Measurements from ENCODE around the gene P2RY12. TPM values are rescaled to one million over a fixed set of nuclear protein-coding genes. Genes with fewer than 3 reads are reported as not detected.

P2RY12 gene
- total and polyA plus RNA-seq, 12 donors, result 0.33 to 3.1 (median 0.76) TPM; not detected in 1

GRCh38 chr3:151309566-151309965, 75.0 kb downstream of the P2RY12 start:
- Histone ChIP-seq H3K4me1 (peaks cover 0 to 7% (median 0%) of the 10 kb centered on the region in 9 donors), H3K27me3 (no peaks in the 10 kb centered on the region), H3K27ac (no peak overlapping the region), H3K4me3 (no peak overlapping the region), H3K36me3 (no peaks in the 10 kb centered on the region), H3K9me3 (no peaks in the 10 kb centered on the region)
- WGBS, 2 donors, result 97 to 98% methylated on average over 2 of the region's 2 CpGs
- TF ChIP-seq CTCF (IDR thresholded peaks at IDR 0.05), result no peak
- intact Hi-C loops (cut with DNase I), result no loop called here
- ATAC-seq (no peak), DNase-seq (no peak)

GRCh38 chr3:151307583-151308488, 76.7 kb downstream of the P2RY12 start:
- Histone ChIP-seq H3K9me3 (no peaks in the 10 kb centered on the region), H3K4me3 (no peak overlapping the region), H3K36me3 (no peaks in the 10 kb centered on the region), H3K27ac (no peak overlapping the region), H3K4me1 (peaks cover 0 to 7% (median 0%) of the 10 kb centered on the region in 9 donors), H3K27me3 (no peaks in the 10 kb centered on the region)
- 90 to 94% methylated on average over 1 of the region's 1 CpG for WGBS, 2 donors
- no peak for TF ChIP-seq CTCF (IDR thresholded peaks at IDR 0.05)
- no peak for ATAC-seq
- no peak for DNase-seq
- intact Hi-C loops (cut with DNase I), result no loop called here

GRCh38 chr3:151307131-151307530, 77.4 kb downstream of the P2RY12 start:
- peaks cover 0 to 7% (median 0%) of the 10 kb centered on the region in 9 donors for H3K4me1 ChIP-seq
- no peak overlapping the region for H3K27ac ChIP-seq
- ATAC-seq (no peak), DNase-seq (no peak)
- H3K36me3 ChIP-seq, result no peaks in the 10 kb centered on the region
- no peaks in the 10 kb centered on the region for H3K27me3 ChIP-seq
- intact Hi-C loops (cut with DNase I), result no loop called here
- TF ChIP-seq CTCF (IDR thresholded peaks at IDR 0.05), result no peak
- no peaks in the 10 kb centered on the region for H3K9me3 ChIP-seq
- no peak overlapping the region for H3K4me3 ChIP-seq

- no peaks in the 10 kb centered on the region for H3K9me3 ChIP-seq
- no peaks in the 10 kb centered on the region for H3K36me3 ChIP-seq
- ATAC-seq, result no peak
- no peak for DNase-seq
- no peaks in the 10 kb centered on the region for H3K27me3 ChIP-seq
- H3K27ac ChIP-seq, result no peak overlapping the region
- WGBS, 2 donors, result 87% methylated on average over 6 of the region's 6 CpGs
- intact Hi-C loops (cut with DNase I), result no loop called here
- no peak for TF ChIP-seq CTCF (IDR thresholded peaks at IDR 0.05)
- no peak overlapping the region for H3K4me3 ChIP-seq
- peaks cover 0 to 11% (median 0%) of the 10 kb centered on the region in 9 donors for H3K4me1 ChIP-seq
Measured at GRCh38 chr3:151306168-151306810, 78.3 kb downstream of the P2RY12 start.

All from heart right ventricle (tissue), 16 donors.